Body of pancreas (tissue), 4 donors: ENCODE measurements around the gene PLCH1.

Experiments used
- CTCF ChIP-seq, 7 experiments: fragments of 450-650 bp in 4 of 7; fragments of 200-600 bp in 3 of 7; sonication (generic) in 3 of 7; IDR thresholded peaks; one replicate each; pipeline ENCODE4 v1.5.1; 2016 to 2019; ENCODE audit warnings: antibody characterized with exemption in 7 of 7
- POLR2A ChIP-seq, 3 donors: fragments of 450-650 bp; IDR thresholded peaks; one replicate each; pipeline ENCODE4 v1.6.1; 2016; ENCODE audit warnings: antibody characterized with exemption in 3 of 3, mild to moderate bottlenecking in 2 of 3

GRCh38 chr3:155455765-155456164 is 289.1 kb downstream of the PLCH1 start:
- TF ChIP-seq CTCF (IDR thresholded peaks at IDR 0.05) (no peak), POLR2A (IDR thresholded peaks at IDR 0.05) (no peak)
